Caco-2 (cell line): ENCODE data around the gene MMAB. TPM values are rescaled to one million over a fixed set of nuclear protein-coding genes. Genes with fewer than 3 reads are reported as not detected.

Experiments used
- BruUV-seq: library from RNA; stranded (reverse); fragments of 400-500 nt; replicated peaks from 2 replicates; lab custom pipeline; 2021; lab: Mats Ljungman, UMichigan
- CTCF ChIA-PET: fragments of 300-600 bp; sonication (Branson Sonifier 250); formaldehyde crosslinking; loops from one replicate; lab custom pipeline; 2022; ENCODE audit warnings: antibody characterized with exemption; lab: Charles Lee
- POLR2A ChIA-PET: fragments of 300-600 bp; sonication (Branson Sonifier 250); formaldehyde crosslinking; loops from one replicate; lab custom pipeline; 2022; ENCODE audit warnings: antibody characterized with exemption; lab: Charles Lee
- DNase-seq, 2 experiments: peaks; one replicate each; pipeline versions ENCODE4 v3.0.0 to v3.0.0-alpha.2; 2020 to 2022
- H3K27me3 ChIP-seq: replicated peaks from 2 replicates; pipeline ENCODE4 v1.6.0; 2011; ENCODE audit warnings: low read length; ENCODE audit not compliant: control insufficient read depth, insufficient read depth
- H3K36me3 ChIP-seq: 2 replicates; pipeline ENCODE4 v1.5.1; 2011; ENCODE audit warnings: low read length; ENCODE audit not compliant: control insufficient read depth, insufficient read depth
- H3K4me1 ChIP-seq: fragments of 250-450 bp; sonication (Bioruptor Pico); 2 replicates; pipeline ENCODE4 v1.5.1; 2020; ENCODE audit warnings: mild to moderate bottlenecking
- H3K4me3 ChIP-seq: 2 replicates; pipeline ENCODE4 v1.5.1; 2011; ENCODE audit warnings: low read depth, mild to moderate bottlenecking, control low read depth, low read length
- H3K9me3 ChIP-seq: fragments of 250-450 bp; sonication (Bioruptor Pico); 2 replicates; pipeline ENCODE4 v1.5.1; 2020; ENCODE audit warnings: mild to moderate bottlenecking, moderate library complexity
- H3K27ac Mint-ChIP-seq: one replicate; pipeline ENCODE4 v1.8.0; 2022; ENCODE audit warnings: mixed read lengths; ENCODE audit not compliant: unreplicated experiment
- H3K27me3 Mint-ChIP-seq: one replicate; pipeline ENCODE4 v1.8.0; 2022; ENCODE audit warnings: mixed read lengths; ENCODE audit not compliant: insufficient read depth, unreplicated experiment
- H3K36me3 Mint-ChIP-seq: one replicate; pipeline ENCODE4 v1.8.0; 2022; ENCODE audit warnings: mild to moderate bottlenecking, mixed read lengths; ENCODE audit not compliant: insufficient read depth, unreplicated experiment
- H3K4me1 Mint-ChIP-seq: one replicate; pipeline ENCODE4 v1.8.0; 2022; ENCODE audit warnings: low read depth, mixed read lengths; ENCODE audit not compliant: unreplicated experiment
- H3K4me3 Mint-ChIP-seq: one replicate; pipeline ENCODE4 v1.8.0; 2022; ENCODE audit warnings: mild to moderate bottlenecking, moderate library complexity, mixed read lengths; ENCODE audit not compliant: unreplicated experiment
- H3K9me3 Mint-ChIP-seq: one replicate; pipeline ENCODE4 v1.8.0; 2022; ENCODE audit warnings: mixed read lengths; ENCODE audit not compliant: unreplicated experiment
- intact Hi-C: fragments of 100-400 bp; cut with micrococcal nuclease; formaldehyde crosslinking; loops from one replicate; pipeline ENCODE4 v1.10.0; 2022; ENCODE audit not compliant: unreplicated experiment
- total RNA-seq: library from RNA; stranded (reverse); gene quantifications from 2 replicates; pipeline ENCODE4 v1.2.3, GENCODE V29; 2022
- TF ChIP-seq, protein P1 (sequence below), 2 experiments: fragments of 200-600 bp in 1 of 2; IDR thresholded peaks; 1 replicate in 1 of 2; 2 replicates in 1 of 2; pipeline versions ENCODE4 v1.5.1 to v1.8.0; 2011 to 2022; ENCODE audit warnings: antibody characterized with exemption in 1 of 2, control low read depth in 1 of 2, inconsistent platforms in 1 of 2, low read depth in 1 of 2, low read length in 1 of 2, mild to moderate bottlenecking in 1 of 2, moderate library complexity in 1 of 2; ENCODE audit not compliant: insufficient read depth in 1 of 2, severe bottlenecking in 1 of 2, unreplicated experiment in 1 of 2

Gene MMAB
- total RNA-seq, 1 experiment from 2014 or later, result 48.9 TPM

- no peak overlapping the region for H3K27ac Mint-ChIP-seq
- Histone ChIP-seq H3K4me1 (no peaks in the 10 kb centered on the region), H3K36me3 (no peaks in the 10 kb centered on the region), H3K27me3 (no peaks in the 10 kb centered on the region), H3K4me3 (no peak overlapping the region), H3K9me3 (no peaks in the 10 kb centered on the region)
- no TSS peak for BruUV-seq
- no peaks in the 10 kb centered on the region for H3K4me1 Mint-ChIP-seq
- H3K4me3 Mint-ChIP-seq, result no peak overlapping the region
- POLR2A ChIA-PET, result no interaction called here
- TF ChIP-seq, protein P1, sequence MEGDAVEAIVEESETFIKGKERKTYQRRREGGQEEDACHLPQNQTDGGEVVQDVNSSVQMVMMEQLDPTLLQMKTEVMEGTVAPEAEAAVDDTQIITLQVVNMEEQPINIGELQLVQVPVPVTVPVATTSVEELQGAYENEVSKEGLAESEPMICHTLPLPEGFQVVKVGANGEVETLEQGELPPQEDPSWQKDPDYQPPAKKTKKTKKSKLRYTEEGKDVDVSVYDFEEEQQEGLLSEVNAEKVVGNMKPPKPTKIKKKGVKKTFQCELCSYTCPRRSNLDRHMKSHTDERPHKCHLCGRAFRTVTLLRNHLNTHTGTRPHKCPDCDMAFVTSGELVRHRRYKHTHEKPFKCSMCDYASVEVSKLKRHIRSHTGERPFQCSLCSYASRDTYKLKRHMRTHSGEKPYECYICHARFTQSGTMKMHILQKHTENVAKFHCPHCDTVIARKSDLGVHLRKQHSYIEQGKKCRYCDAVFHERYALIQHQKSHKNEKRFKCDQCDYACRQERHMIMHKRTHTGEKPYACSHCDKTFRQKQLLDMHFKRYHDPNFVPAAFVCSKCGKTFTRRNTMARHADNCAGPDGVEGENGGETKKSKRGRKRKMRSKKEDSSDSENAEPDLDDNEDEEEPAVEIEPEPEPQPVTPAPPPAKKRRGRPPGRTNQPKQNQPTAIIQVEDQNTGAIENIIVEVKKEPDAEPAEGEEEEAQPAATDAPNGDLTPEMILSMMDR (IDR thresholded peaks at IDR 0.05; ENCODE audit: insufficient read depth in 1 of 2, low read depth in 1 of 2, low read length in 1 of 2, severe bottlenecking in 1 of 2, unreplicated experiment in 1 of 2), result no peak
- DNase-seq, result no peak
- H3K27me3 Mint-ChIP-seq, result peaks cover 4% of the 10 kb centered on the region
- H3K36me3 Mint-ChIP-seq, result no peaks in the 10 kb centered on the region
- no peaks in the 10 kb centered on the region for H3K9me3 Mint-ChIP-seq
- CTCF ChIA-PET, result no interaction called here
- intact Hi-C loops, result no loop called here
Measured at GRCh38 chr12:109542876-109543275, 30.4 kb downstream of the MMAB start.

- Histone ChIP-seq H3K4me1 (no peaks in the 10 kb centered on the region), H3K27me3 (no peaks in the 10 kb centered on the region), H3K36me3 (no peaks in the 10 kb centered on the region), H3K4me3 (no peak overlapping the region), H3K9me3 (no peaks in the 10 kb centered on the region)
- TF ChIP-seq, protein P1 (IDR thresholded peaks at IDR 0.05; ENCODE audit: insufficient read depth in 1 of 2, low read depth in 1 of 2, low read length in 1 of 2, severe bottlenecking in 1 of 2, unreplicated experiment in 1 of 2), result no peak
- POLR2A ChIA-PET, result no interaction called here
- Mint-ChIP-seq H3K27me3 (no peaks in the 10 kb centered on the region), H3K4me1 (no peaks in the 10 kb centered on the region), H3K4me3 (no peak overlapping the region), H3K9me3 (no peaks in the 10 kb centered on the region), H3K36me3 (no peaks in the 10 kb centered on the region), H3K27ac (no peak overlapping the region)
- no TSS peak for BruUV-seq
- intact Hi-C loops, result no loop called here
- no peak for DNase-seq
- CTCF ChIA-PET, result interaction anchor here (0.6 kb wide), 1 partner anchor 26 kb away, joined by 3 read pairs; no protein-coding TSS in a partner anchor
Measured at GRCh38 chr12:109542014-109542413, 31.3 kb downstream of the MMAB start.

GRCh38 chr12:109541413-109541726 lies 31.9 kb downstream of the MMAB start:
- Histone ChIP-seq H3K9me3 (no peaks in the 10 kb centered on the region), H3K36me3 (no peaks in the 10 kb centered on the region), H3K27me3 (no peaks in the 10 kb centered on the region), H3K4me1 (no peaks in the 10 kb centered on the region), H3K4me3 (no peak overlapping the region)
- ChIA-PET POLR2A (no interaction called here), CTCF (interaction anchor here (0.6 kb wide), 1 partner anchor 25 kb away, joined by 3 read pairs; no protein-coding TSS in a partner anchor)
- H3K4me3 Mint-ChIP-seq, result no peak overlapping the region
- no peaks in the 10 kb centered on the region for H3K36me3 Mint-ChIP-seq
- no peaks in the 10 kb centered on the region for H3K4me1 Mint-ChIP-seq
- TF ChIP-seq, protein P1 (IDR thresholded peaks at IDR 0.05; ENCODE audit: insufficient read depth in 1 of 2, low read depth in 1 of 2, low read length in 1 of 2, severe bottlenecking in 1 of 2, unreplicated experiment in 1 of 2), result no peak
- H3K27me3 Mint-ChIP-seq, result no peaks in the 10 kb centered on the region
- DNase-seq, result no peak
- BruUV-seq, result no TSS peak
- H3K27ac Mint-ChIP-seq, result no peak overlapping the region
- intact Hi-C loops, result no loop called here
- no peaks in the 10 kb centered on the region for H3K9me3 Mint-ChIP-seq
